Muscle of leg (tissue), 11 donors: Measurements from ENCODE around the gene PHF21B. TPM values are rescaled to one million over a fixed set of nuclear protein-coding genes. Genes with fewer than 3 reads are reported as not detected.
"Not testable (repeated sequence)": the region's sequence is repeated elsewhere in the genome, so short reads cannot be mapped to it uniquely, and the experiment has no call there.

ENCODE experiments used
- DNase-seq: peaks from one replicate; pipeline ENCODE4 v3.0.0; 2013
- H3K27ac ChIP-seq: one replicate; pipeline ENCODE4 v1.5.1; 2013; ENCODE audit warnings: mild to moderate bottlenecking, low read length, control low read depth
- H3K27me3 ChIP-seq: one replicate; pipeline ENCODE4 v1.6.1; 2013; ENCODE audit warnings: low read length; ENCODE audit not compliant: control insufficient read depth, insufficient read depth
- H3K36me3 ChIP-seq: one replicate; pipeline ENCODE4 v1.6.1; 2013; ENCODE audit warnings: low read length; ENCODE audit not compliant: control insufficient read depth, insufficient read depth
- H3K4me1 ChIP-seq: one replicate; pipeline ENCODE4 v1.6.1; 2013; ENCODE audit warnings: low read length; ENCODE audit not compliant: control insufficient read depth, insufficient read depth
- H3K4me3 ChIP-seq: one replicate; pipeline ENCODE4 v1.5.1; 2013; ENCODE audit warnings: low read length, control low read depth
- H3K9me3 ChIP-seq: replicated peaks from 2 replicates; pipeline ENCODE4 v1.6.1; 2013; ENCODE audit warnings: low read depth, low read length; ENCODE audit not compliant: control insufficient read depth
- WGBS: methylation state at CpG from one replicate; pipeline ENCODE4 v1.1.5; 2013; ENCODE audit warnings: missing lambda C conversion rate; ENCODE audit not compliant: insufficient coverage; 5-methylcytosine and 5-hydroxymethylcytosine counted together
- polyA plus RNA-seq, 8 donors: library from polyadenylated mRNA; unstranded; fragments of 120-200 nt; gene quantifications; one replicate each; pipeline versions ENCODE4 v1.2.1 to v1.2.3, GENCODE V29; 2013; ENCODE audit warnings: inconsistent platforms in 1 of 8, low replicate concordance in 1 of 8; ENCODE audit not compliant: insufficient read length in 8 of 8, insufficient read depth in 1 of 8
- total RNA-seq: library from RNA; stranded (reverse); fragments of 120-200 nt; gene quantifications from one replicate; pipeline ENCODE4 v1.2.4, GENCODE V29; 2013

The PHF21B gene
- total and polyA plus RNA-seq, 9 donors, result 0.22 to 0.71 (median 0.49) TPM

- no peaks in the 10 kb centered on the region for H3K36me3 ChIP-seq
- no peak overlapping the region for H3K4me3 ChIP-seq
- peaks cover 4% of the 10 kb centered on the region for H3K9me3 ChIP-seq
- 20% methylated on average over 1 of the region's 5 CpGs for WGBS
- H3K27ac ChIP-seq, result no peak overlapping the region
- peaks cover 4% of the 10 kb centered on the region for H3K4me1 ChIP-seq
- DNase-seq, result no peak
- H3K27me3 ChIP-seq, result peaks cover 12% of the 10 kb centered on the region
Observed at GRCh38 chr22:44924098-44924497, 85.7 kb downstream of the PHF21B start.

DNA sequence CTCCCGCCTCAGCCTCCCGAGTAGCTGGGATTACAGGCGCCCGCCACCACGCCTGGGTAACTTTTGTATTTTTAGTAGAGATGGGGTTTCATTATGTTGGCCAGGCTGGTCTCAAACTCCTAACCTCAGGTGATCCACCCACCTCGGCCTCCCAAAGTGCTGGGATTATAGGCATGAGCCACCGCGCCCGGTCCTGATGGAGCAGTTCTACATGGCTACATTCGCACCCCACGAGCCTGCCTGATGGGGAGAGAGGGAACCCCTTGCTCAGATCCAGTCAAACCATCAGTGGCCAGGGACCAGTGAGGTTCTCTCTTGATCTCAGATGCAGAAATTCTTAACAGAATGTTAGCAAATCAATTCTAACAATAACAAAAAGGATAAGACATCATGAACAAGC is 88.0 kb downstream of the PHF21B start:
- not testable (repeated sequence) for H3K27ac ChIP-seq, DNase-seq, H3K9me3 ChIP-seq, H3K36me3 ChIP-seq, H3K27me3 ChIP-seq, H3K4me1 ChIP-seq, H3K4me3 ChIP-seq
- 100% methylated on average over 2 of the region's 11 CpGs for WGBS

- Histone ChIP-seq H3K27ac (no peak overlapping the region), H3K36me3 (no peaks in the 10 kb centered on the region), H3K9me3 (peaks cover 4% of the 10 kb centered on the region), H3K4me3 (no peak overlapping the region), H3K27me3 (no peaks in the 10 kb centered on the region), H3K4me1 (no peaks in the 10 kb centered on the region)
- WGBS, result 87% methylated on average over 12 of the region's 14 CpGs
- DNase-seq, result no peak
Observed at GRCh38 chr22:44920183-44920582, 89.6 kb downstream of the PHF21B start.

- 73% methylated on average over 6 of the region's 10 CpGs for WGBS
- Histone ChIP-seq H3K4me3 (no peak overlapping the region), H3K27me3 (no peaks in the 10 kb centered on the region), H3K27ac (no peak overlapping the region), H3K36me3 (no peaks in the 10 kb centered on the region), H3K4me1 (no peaks in the 10 kb centered on the region), H3K9me3 (peaks cover 4% of the 10 kb centered on the region)
- no peak for DNase-seq
Observed at GRCh38 chr22:44919691-44920090, 90.1 kb downstream of the PHF21B start.

- H3K4me1 ChIP-seq, result no peaks in the 10 kb centered on the region
- no peak for DNase-seq
Observed at GRCh38 chr22:44918925-44919392, 90.8 kb downstream of the PHF21B start.

DNA sequence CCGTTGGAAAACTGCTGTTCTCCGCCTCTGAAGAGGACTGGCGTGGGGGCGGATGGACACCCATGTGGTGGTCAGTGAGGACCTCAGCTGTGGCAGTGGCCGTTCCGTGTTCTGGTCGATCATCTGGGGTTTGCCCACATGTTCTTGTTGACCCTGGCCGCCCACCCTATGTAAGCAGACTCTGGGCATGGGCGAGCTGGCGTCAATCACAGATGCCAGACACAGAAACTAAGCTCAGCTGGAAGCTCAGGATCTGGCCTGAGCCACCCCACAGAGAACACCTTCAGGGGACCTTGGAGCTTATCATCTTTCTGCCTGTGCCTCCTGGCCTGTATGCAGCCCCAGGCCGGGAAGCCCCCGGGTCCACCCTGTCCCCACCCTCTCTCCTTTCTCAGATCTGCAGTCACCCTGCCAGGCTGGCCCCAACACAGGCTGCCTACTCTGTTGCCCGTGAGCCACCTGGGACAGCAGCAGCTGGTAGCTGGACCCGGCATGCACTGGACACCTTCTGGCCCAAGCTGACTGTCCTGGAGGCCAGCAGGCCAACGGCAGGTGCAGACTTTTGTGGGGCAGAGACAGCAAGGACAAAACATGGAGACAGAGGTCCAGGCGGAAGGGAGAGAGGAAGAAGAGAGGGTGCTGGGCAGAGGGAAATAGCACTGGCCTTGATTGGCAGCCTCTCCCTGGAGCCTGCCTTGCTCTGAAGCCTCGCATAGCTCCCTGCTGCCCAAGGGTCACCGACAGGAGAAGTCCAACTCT is 91.5 kb downstream of the PHF21B start:
- DNase-seq, result no peak
- H3K27ac ChIP-seq, result no peak overlapping the region
- H3K9me3 ChIP-seq, result peaks cover 4% of the 10 kb centered on the region
- no peaks in the 10 kb centered on the region for H3K4me1 ChIP-seq
- no peaks in the 10 kb centered on the region for H3K36me3 ChIP-seq
- H3K27me3 ChIP-seq, result no peaks in the 10 kb centered on the region
- H3K4me3 ChIP-seq, result no peak overlapping the region
- WGBS, result 82% methylated on average over 17 of the region's 18 CpGs

More at GRCh38 chr22:44918925-44919392, 90.8 kb downstream of the PHF21B start:
- no peaks in the 10 kb centered on the region for H3K27me3 ChIP-seq
- no peak overlapping the region for H3K27ac ChIP-seq
- H3K36me3 ChIP-seq, result no peaks in the 10 kb centered on the region
- 100% methylated on average over 4 of the region's 8 CpGs for WGBS
- no peak overlapping the region for H3K4me3 ChIP-seq
- peaks cover 4% of the 10 kb centered on the region for H3K9me3 ChIP-seq

GRCh38 chr22:44917372-44918165 is 92.2 kb downstream of the PHF21B start:
- Histone ChIP-seq H3K4me3 (no peak overlapping the region), H3K4me1 (no peaks in the 10 kb centered on the region), H3K9me3 (peaks cover 4% of the 10 kb centered on the region), H3K27me3 (no peaks in the 10 kb centered on the region), H3K27ac (no peak overlapping the region), H3K36me3 (no peaks in the 10 kb centered on the region)
- no peak for DNase-seq
- WGBS, result 89% methylated on average over 16 of the region's 19 CpGs

- no peak for DNase-seq
- no peaks in the 10 kb centered on the region for H3K27me3 ChIP-seq
- peaks cover 4% of the 10 kb centered on the region for H3K9me3 ChIP-seq
- no peak overlapping the region for H3K27ac ChIP-seq
- H3K4me3 ChIP-seq, result no peak overlapping the region
- no peaks in the 10 kb centered on the region for H3K36me3 ChIP-seq
- 80% methylated on average over 42 of the region's 46 CpGs for WGBS
- H3K4me1 ChIP-seq, result no peaks in the 10 kb centered on the region
Observed at GRCh38 chr22:44916281-44917231, 93.2 kb downstream of the PHF21B start.

DNA sequence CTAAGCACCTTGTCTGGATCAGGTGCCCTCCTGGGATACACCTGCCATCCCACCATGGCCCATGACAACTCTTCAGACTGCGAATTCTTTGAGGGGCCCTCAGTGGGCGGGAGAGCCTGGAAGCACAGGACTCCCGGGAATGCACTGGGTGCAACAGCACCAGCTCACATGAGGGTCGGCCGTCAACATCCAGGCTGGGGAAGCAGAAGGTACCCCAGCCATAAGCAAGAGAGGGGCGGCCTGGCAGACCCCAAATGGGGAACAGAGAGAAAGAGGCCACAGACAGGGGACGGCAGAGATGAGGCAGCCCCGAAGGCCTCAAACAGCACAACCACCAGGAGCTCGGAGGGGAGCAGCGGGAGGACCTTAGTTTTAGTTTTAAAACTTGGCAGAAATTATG is 94.4 kb downstream of the PHF21B start:
- whole genome bisulfite sequencing, result 84% methylated on average over 8 of the region's 10 CpGs
- H3K4me1 ChIP-seq, result no peaks in the 10 kb centered on the region
- no peaks in the 10 kb centered on the region for H3K36me3 ChIP-seq
- no peak for DNase-seq
- no peak overlapping the region for H3K4me3 ChIP-seq
- no peaks in the 10 kb centered on the region for H3K9me3 ChIP-seq
- H3K27ac ChIP-seq, result no peak overlapping the region
- H3K27me3 ChIP-seq, result no peaks in the 10 kb centered on the region
